H1 (cell line): ENCODE data around the gene FXR2. TPM values are rescaled to one million over a fixed set of nuclear protein-coding genes. Genes with fewer than 3 reads are reported as not detected.

Experiments
- ASH2L ChIP-seq: fragments of 200-600, 300-600 bp; sonication (generic); IDR thresholded peaks from one replicate; pipeline ENCODE4 v1.7.1; 2017; ENCODE audit warnings: low read length
- BACH1 ChIP-seq: IDR thresholded peaks from 2 replicates; pipeline ENCODE4 v1.6.1; 2012; ENCODE audit warnings: low read length, improper control_type of control experiment
- CBX5 ChIP-seq: fragments of 300-800, 300-1000 bp; sonication (generic); IDR thresholded peaks from 2 replicates; pipeline ENCODE4 v1.7.1; 2016; ENCODE audit warnings: antibody characterized with exemption, low read length, low read depth
- CTCF ChIP-seq, 3 experiments: IDR thresholded peaks; 1 replicate in 2 of 3; 2 replicates in 1 of 3; pipeline versions ENCODE4 v1.5.1 to v1.6.1; 2011; ENCODE audit warnings: low read length in 3 of 3, mild to moderate bottlenecking in 3 of 3, inconsistent platforms in 2 of 3, low read depth in 1 of 3, moderate library complexity in 1 of 3; ENCODE audit not compliant: insufficient read depth in 1 of 3; ENCODE audit errors: control extremely low read depth in 1 of 3
- EP300 ChIP-seq, 2 experiments: IDR thresholded peaks; 1 replicate in 1 of 2; 2 replicates in 1 of 2; pipeline ENCODE4 v1.6.1; 2011 to 2012; ENCODE audit warnings: low read depth in 2 of 2, low read length in 2 of 2, mild to moderate bottlenecking in 2 of 2, borderline replicate concordance in 1 of 2, inconsistent platforms in 1 of 2, moderate library complexity in 1 of 2
- JUND ChIP-seq: IDR thresholded peaks from 2 replicates; pipeline ENCODE4 v1.6.1; 2011; ENCODE audit warnings: mild to moderate bottlenecking, improper control_type of control experiment, low read length
- TAF7 ChIP-seq: optimal IDR thresholded peaks from 2 replicates; pipeline ENCODE3; 2011; ENCODE audit warnings: low read depth, mild to moderate bottlenecking, inconsistent platforms, low read length, moderate library complexity, borderline replicate concordance
- polyA plus RNA-seq, 7 experiments: library from polyadenylated mRNA; depleted of rRNA in 3 of 7; stranded (reverse) in 5 of 7; unstranded in 2 of 7; fragments of >200 nt in 5 of 7; fragments of 200-250 nt in 2 of 7; gene quantifications; 1 replicate in 5 of 7; 2 replicates in 1 of 7; 4 replicates in 1 of 7; pipeline versions ENCODE4 v1.2.1 to v1.2.3, GENCODE V29; 2011 to 2013; ENCODE audit warnings: missing spikeins in 2 of 7, mixed read lengths in 2 of 7
- total RNA-seq: library from RNA; stranded (reverse); fragmentation: NEBNext Ultra II Directional; extraction: Animal tissue kit (Norgen Biotek cat#: 25700); gene quantifications from 2 replicates; pipeline ENCODE4 v1.2.1, GENCODE V29; 2021
- TF ChIP-seq, protein P1 (sequence below): fragments of 300-600 bp; sonication (generic); IDR thresholded peaks from 2 replicates; pipeline ENCODE4 v1.7.1; 2012; ENCODE audit warnings: low read length, moderate library complexity, mild to moderate bottlenecking, inconsistent platforms; ENCODE audit not compliant: insufficient replicate concordance

FXR2 gene
- total and polyA plus RNA-seq, 2 of the 8 experiments (the other 6 are each of a cell fraction or from before 2014, with no cell fraction given), result 26.2 to 44.0 TPM

GRCh38 chr17:7555320-7555948, 59.3 kb downstream of the FXR2 start (continued):
- no peak for TF ChIP-seq EP300 (IDR thresholded peaks at IDR 0.05; ENCODE audit: borderline replicate concordance in 1 of 2, low read depth in 2 of 2, low read length in 2 of 2)
- TF ChIP-seq, protein P1, sequence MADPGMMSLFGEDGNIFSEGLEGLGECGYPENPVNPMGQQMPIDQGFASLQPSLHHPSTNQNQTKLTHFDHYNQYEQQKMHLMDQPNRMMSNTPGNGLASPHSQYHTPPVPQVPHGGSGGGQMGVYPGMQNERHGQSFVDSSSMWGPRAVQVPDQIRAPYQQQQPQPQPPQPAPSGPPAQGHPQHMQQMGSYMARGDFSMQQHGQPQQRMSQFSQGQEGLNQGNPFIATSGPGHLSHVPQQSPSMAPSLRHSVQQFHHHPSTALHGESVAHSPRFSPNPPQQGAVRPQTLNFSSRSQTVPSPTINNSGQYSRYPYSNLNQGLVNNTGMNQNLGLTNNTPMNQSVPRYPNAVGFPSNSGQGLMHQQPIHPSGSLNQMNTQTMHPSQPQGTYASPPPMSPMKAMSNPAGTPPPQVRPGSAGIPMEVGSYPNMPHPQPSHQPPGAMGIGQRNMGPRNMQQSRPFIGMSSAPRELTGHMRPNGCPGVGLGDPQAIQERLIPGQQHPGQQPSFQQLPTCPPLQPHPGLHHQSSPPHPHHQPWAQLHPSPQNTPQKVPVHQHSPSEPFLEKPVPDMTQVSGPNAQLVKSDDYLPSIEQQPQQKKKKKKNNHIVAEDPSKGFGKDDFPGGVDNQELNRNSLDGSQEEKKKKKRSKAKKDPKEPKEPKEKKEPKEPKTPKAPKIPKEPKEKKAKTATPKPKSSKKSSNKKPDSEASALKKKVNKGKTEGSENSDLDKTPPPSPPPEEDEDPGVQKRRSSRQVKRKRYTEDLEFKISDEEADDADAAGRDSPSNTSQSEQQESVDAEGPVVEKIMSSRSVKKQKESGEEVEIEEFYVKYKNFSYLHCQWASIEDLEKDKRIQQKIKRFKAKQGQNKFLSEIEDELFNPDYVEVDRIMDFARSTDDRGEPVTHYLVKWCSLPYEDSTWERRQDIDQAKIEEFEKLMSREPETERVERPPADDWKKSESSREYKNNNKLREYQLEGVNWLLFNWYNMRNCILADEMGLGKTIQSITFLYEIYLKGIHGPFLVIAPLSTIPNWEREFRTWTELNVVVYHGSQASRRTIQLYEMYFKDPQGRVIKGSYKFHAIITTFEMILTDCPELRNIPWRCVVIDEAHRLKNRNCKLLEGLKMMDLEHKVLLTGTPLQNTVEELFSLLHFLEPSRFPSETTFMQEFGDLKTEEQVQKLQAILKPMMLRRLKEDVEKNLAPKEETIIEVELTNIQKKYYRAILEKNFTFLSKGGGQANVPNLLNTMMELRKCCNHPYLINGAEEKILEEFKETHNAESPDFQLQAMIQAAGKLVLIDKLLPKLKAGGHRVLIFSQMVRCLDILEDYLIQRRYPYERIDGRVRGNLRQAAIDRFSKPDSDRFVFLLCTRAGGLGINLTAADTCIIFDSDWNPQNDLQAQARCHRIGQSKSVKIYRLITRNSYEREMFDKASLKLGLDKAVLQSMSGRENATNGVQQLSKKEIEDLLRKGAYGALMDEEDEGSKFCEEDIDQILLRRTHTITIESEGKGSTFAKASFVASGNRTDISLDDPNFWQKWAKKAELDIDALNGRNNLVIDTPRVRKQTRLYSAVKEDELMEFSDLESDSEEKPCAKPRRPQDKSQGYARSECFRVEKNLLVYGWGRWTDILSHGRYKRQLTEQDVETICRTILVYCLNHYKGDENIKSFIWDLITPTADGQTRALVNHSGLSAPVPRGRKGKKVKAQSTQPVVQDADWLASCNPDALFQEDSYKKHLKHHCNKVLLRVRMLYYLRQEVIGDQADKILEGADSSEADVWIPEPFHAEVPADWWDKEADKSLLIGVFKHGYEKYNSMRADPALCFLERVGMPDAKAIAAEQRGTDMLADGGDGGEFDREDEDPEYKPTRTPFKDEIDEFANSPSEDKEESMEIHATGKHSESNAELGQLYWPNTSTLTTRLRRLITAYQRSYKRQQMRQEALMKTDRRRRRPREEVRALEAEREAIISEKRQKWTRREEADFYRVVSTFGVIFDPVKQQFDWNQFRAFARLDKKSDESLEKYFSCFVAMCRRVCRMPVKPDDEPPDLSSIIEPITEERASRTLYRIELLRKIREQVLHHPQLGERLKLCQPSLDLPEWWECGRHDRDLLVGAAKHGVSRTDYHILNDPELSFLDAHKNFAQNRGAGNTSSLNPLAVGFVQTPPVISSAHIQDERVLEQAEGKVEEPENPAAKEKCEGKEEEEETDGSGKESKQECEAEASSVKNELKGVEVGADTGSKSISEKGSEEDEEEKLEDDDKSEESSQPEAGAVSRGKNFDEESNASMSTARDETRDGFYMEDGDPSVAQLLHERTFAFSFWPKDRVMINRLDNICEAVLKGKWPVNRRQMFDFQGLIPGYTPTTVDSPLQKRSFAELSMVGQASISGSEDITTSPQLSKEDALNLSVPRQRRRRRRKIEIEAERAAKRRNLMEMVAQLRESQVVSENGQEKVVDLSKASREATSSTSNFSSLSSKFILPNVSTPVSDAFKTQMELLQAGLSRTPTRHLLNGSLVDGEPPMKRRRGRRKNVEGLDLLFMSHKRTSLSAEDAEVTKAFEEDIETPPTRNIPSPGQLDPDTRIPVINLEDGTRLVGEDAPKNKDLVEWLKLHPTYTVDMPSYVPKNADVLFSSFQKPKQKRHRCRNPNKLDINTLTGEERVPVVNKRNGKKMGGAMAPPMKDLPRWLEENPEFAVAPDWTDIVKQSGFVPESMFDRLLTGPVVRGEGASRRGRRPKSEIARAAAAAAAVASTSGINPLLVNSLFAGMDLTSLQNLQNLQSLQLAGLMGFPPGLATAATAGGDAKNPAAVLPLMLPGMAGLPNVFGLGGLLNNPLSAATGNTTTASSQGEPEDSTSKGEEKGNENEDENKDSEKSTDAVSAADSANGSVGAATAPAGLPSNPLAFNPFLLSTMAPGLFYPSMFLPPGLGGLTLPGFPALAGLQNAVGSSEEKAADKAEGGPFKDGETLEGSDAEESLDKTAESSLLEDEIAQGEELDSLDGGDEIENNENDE, result no peak
- peak in 2 of 3 experiments; percentile 34 to 52; a peak in 3 of 4 replicates for TF ChIP-seq CTCF (IDR thresholded peaks at IDR 0.05; ENCODE audit: control extremely low read depth in 1 of 3, insufficient read depth in 1 of 3, low read depth in 1 of 3, low read length in 3 of 3)
- no peak for TF ChIP-seq BACH1
- TF ChIP-seq CBX5, result no peak
- no peak for TF ChIP-seq JUND
- no peak for TF ChIP-seq TAF7
- TF ChIP-seq ASH2L, result no peak
